NCI-H446 treated with DMSO at 0.1 percent for 48 hours (cell line): ENCODE data around the gene CMPK2.

Experiments used
- DNase-seq: peaks from one replicate; lab custom pipeline; 2025; lab: John Stamatoyannopoulos, UW

Gene CMPK2

GRCh38 chr2:6810961-6811360 lies 54.7 kb downstream of the CMPK2 start:
- no peak for DNase-seq

DNA sequence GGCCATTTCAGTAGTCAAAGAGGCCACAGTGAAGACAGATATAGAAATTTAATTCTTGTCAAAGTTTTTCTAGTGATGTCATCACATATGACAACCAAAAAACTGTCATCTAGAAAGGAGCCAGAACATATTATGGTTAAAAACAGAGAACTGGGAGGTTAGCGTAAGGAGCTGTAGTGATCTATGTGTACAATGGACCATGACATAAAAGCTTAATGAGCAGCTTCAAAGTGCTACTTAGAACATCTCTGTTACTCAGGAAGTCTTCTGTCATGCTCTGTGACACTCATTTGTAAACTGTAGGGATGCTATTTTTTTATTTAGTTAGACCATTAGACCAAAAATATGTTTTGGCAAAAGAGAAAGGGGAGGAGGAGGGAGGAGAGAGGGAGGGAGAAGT lies 57.3 kb downstream of the CMPK2 start:
- DNase-seq: no peak

- no peak for DNase-seq
Observed at GRCh38 chr2:6806604-6807003, 59.1 kb downstream of the CMPK2 start.

- DNase-seq: no peak
Observed at GRCh38 chr2:6800553-6800952, 65.2 kb downstream of the CMPK2 start.
